Trophoblast cell (in vitro differentiated cells and primary cell): ENCODE data around the gene TESK2.

Experiments
- DNase-seq, 2 donors: peaks; one replicate each; pipeline ENCODE4 v3.0.0-alpha.2; 2016
- H2AFZ ChIP-seq: 2 replicates; pipeline ENCODE4 v1.6.1; 2013; ENCODE audit warnings: low read length, moderate library complexity, mild to moderate bottlenecking; ENCODE audit not compliant: insufficient read depth, poor library complexity
- H2AK5ac ChIP-seq: 2 replicates; pipeline ENCODE4 v1.6.1; 2013; ENCODE audit warnings: mild to moderate bottlenecking, low read length
- H2BK120ac ChIP-seq: 2 replicates; pipeline ENCODE4 v1.6.1; 2013; ENCODE audit warnings: low read length, mild to moderate bottlenecking, moderate library complexity; ENCODE audit not compliant: insufficient read depth, poor library complexity
- H2BK12ac ChIP-seq: 2 replicates; pipeline ENCODE4 v1.6.1; 2013; ENCODE audit warnings: mild to moderate bottlenecking, low read length, moderate library complexity
- H2BK5ac ChIP-seq: 2 replicates; pipeline ENCODE4 v1.6.1; 2013; ENCODE audit warnings: low read length, low read depth, moderate library complexity, mild to moderate bottlenecking; ENCODE audit not compliant: poor library complexity
- H3K14ac ChIP-seq: 2 replicates; pipeline ENCODE4 v1.6.1; 2013; ENCODE audit warnings: mild to moderate bottlenecking, low read length
- H3K18ac ChIP-seq: 2 replicates; pipeline ENCODE4 v1.6.1; 2013; ENCODE audit warnings: mild to moderate bottlenecking, low read length
- H3K23ac ChIP-seq: 2 replicates; pipeline ENCODE4 v1.6.1; 2013; ENCODE audit warnings: low read length
- H3K27ac ChIP-seq: 2 replicates; pipeline ENCODE4 v1.5.1; 2013; ENCODE audit warnings: low read depth, mild to moderate bottlenecking, inconsistent platforms, low read length, moderate library complexity
- H3K27me3 ChIP-seq: 2 replicates; pipeline ENCODE4 v1.6.1; 2013; ENCODE audit warnings: inconsistent platforms, mild to moderate bottlenecking, low read length, moderate library complexity; ENCODE audit not compliant: insufficient read depth
- H3K36me3 ChIP-seq, 2 experiments: 1 replicate in 1 of 2; 2 replicates in 1 of 2; pipeline ENCODE4 v1.6.1; 2013; ENCODE audit warnings: low read length in 2 of 2, mild to moderate bottlenecking in 2 of 2, moderate library complexity in 1 of 2; ENCODE audit not compliant: insufficient read depth in 2 of 2, control insufficient read depth in 1 of 2
- H3K4ac ChIP-seq: 2 replicates; pipeline ENCODE4 v1.6.1; 2013; ENCODE audit warnings: low read depth, mild to moderate bottlenecking, low read length, moderate library complexity
- H3K4me1 ChIP-seq, 2 experiments: 1 replicate in 1 of 2; 2 replicates in 1 of 2; pipeline ENCODE4 v1.6.1; 2013; ENCODE audit warnings: low read length in 2 of 2, mild to moderate bottlenecking in 2 of 2, moderate library complexity in 1 of 2; ENCODE audit not compliant: insufficient read depth in 2 of 2, control insufficient read depth in 1 of 2
- H3K4me2 ChIP-seq: 2 replicates; pipeline ENCODE4 v1.6.1; 2013; ENCODE audit warnings: inconsistent platforms, mild to moderate bottlenecking, low read length, moderate library complexity
- H3K4me3 ChIP-seq: 2 replicates; pipeline ENCODE4 v1.5.1; 2013; ENCODE audit warnings: mild to moderate bottlenecking, low read depth, low read length, inconsistent platforms
- H3K79me1 ChIP-seq: one replicate; pipeline ENCODE4 v1.6.1; 2013; ENCODE audit warnings: low read length
- H3K79me2 ChIP-seq: 2 replicates; pipeline ENCODE4 v1.6.1; 2013; ENCODE audit warnings: low read length, mild to moderate bottlenecking; ENCODE audit not compliant: control insufficient read depth, insufficient read depth, poor library complexity
- H3K9ac ChIP-seq: 2 replicates; pipeline ENCODE4 v1.6.1; 2013; ENCODE audit warnings: mild to moderate bottlenecking, low read length
- H3K9me3 ChIP-seq: 2 replicates; pipeline ENCODE4 v1.6.1; 2013; ENCODE audit warnings: low read depth, mild to moderate bottlenecking, control low read depth, inconsistent platforms, low read length; ENCODE audit not compliant: insufficient read depth
- H4K12ac ChIP-seq: 2 replicates; pipeline ENCODE4 v1.6.1; 2013; ENCODE audit warnings: low read depth, mild to moderate bottlenecking, low read length, moderate library complexity
- H4K8ac ChIP-seq: 2 replicates; pipeline ENCODE4 v1.6.1; 2013; ENCODE audit warnings: low read depth, mild to moderate bottlenecking, low read length, moderate library complexity
- H4K91ac ChIP-seq: one replicate; pipeline ENCODE4 v1.6.1; 2013; ENCODE audit warnings: low read depth, mild to moderate bottlenecking, low read length, moderate library complexity
- WGBS: extraction: QIAGEN DNeasy Blood & Tissue Kit; methylation state at CpG from one replicate; pipeline ENCODE4 v1.1.7; 2013; ENCODE audit warnings: missing lambda C conversion rate; ENCODE audit not compliant: insufficient read length, insufficient coverage; ENCODE audit errors: extremely low coverage; 5-methylcytosine and 5-hydroxymethylcytosine counted together

The TESK2 gene

GRCh38 chr1:45499415-45499769 lies 8.4 kb upstream of the TESK2 start:
- Histone ChIP-seq H4K12ac (peak overlapping the region; percentile 46), H3K18ac (peak overlapping the region; percentile 76), H3K79me2 (peaks cover 4% of the 10 kb centered on the region), H2BK5ac (no peak overlapping the region), H3K27ac (peak overlapping the region; percentile 21), H4K8ac (peak overlapping the region; percentile 94), H3K27me3 (no peaks in the 10 kb centered on the region), H2BK12ac (no peak overlapping the region), H3K14ac (peak overlapping the region; percentile 86), H3K23ac (no peak overlapping the region), H3K4ac (peak overlapping the region; percentile 14), H4K91ac (peak overlapping the region; percentile 42), H3K36me3 (no peaks in the 10 kb centered on the region), H3K9me3 (no peaks in the 10 kb centered on the region), H2AK5ac (no peak overlapping the region), H2BK120ac (peak overlapping the region; percentile 78), H3K4me1 (peaks cover 3 to 12% of the 10 kb centered on the region in 2 experiments), H3K9ac (peak overlapping the region; percentile 82), H2AFZ (peak overlapping the region; percentile 92), H3K4me2 (peak overlapping the region; percentile 97), H3K4me3 (peak overlapping the region; percentile 82), H3K79me1 (peaks cover 5% of the 10 kb centered on the region)
- DNase-seq, result no peak
- no CpG with 5 or more reads among the region's 7 CpGs for WGBS

GRCh38 chr1:45498279-45498678 lies 7.3 kb upstream of the TESK2 start:
- no peak overlapping the region for H3K4me2 ChIP-seq
- H3K79me1 ChIP-seq, result peaks cover 5% of the 10 kb centered on the region
- H2BK12ac ChIP-seq, result no peak overlapping the region
- DNase-seq, result no peak
- no peaks in the 10 kb centered on the region for H3K36me3 ChIP-seq
- no peak overlapping the region for H4K12ac ChIP-seq
- H2BK120ac ChIP-seq, result no peak overlapping the region
- no peak overlapping the region for H4K91ac ChIP-seq
- no peak overlapping the region for H3K14ac ChIP-seq
- H2AK5ac ChIP-seq, result no peak overlapping the region
- H3K27ac ChIP-seq, result no peak overlapping the region
- no peaks in the 10 kb centered on the region for H3K9me3 ChIP-seq
- H3K23ac ChIP-seq, result no peak overlapping the region
- no peak overlapping the region for H2BK5ac ChIP-seq
- H3K4me3 ChIP-seq, result no peak overlapping the region
- no peak overlapping the region for H3K4ac ChIP-seq
- peaks cover 3 to 12% of the 10 kb centered on the region in 2 experiments for H3K4me1 ChIP-seq
- H3K18ac ChIP-seq, result no peak overlapping the region
- no peak overlapping the region for H3K9ac ChIP-seq
- H3K27me3 ChIP-seq, result no peaks in the 10 kb centered on the region
- peaks cover 4% of the 10 kb centered on the region for H3K79me2 ChIP-seq
- H4K8ac ChIP-seq, result no peak overlapping the region
- no peak overlapping the region for H2AFZ ChIP-seq

GRCh38 chr1:45493116-45493697 lies 2.2 kb upstream of the TESK2 start:
- no peak overlapping the region for H2BK5ac ChIP-seq
- no peak overlapping the region for H4K91ac ChIP-seq
- WGBS, result no CpG with 5 or more reads among the region's 2 CpGs
- no peak overlapping the region for H3K14ac ChIP-seq
- H3K27ac ChIP-seq, result no peak overlapping the region
- no peak overlapping the region for H2AK5ac ChIP-seq
- H2AFZ ChIP-seq, result no peak overlapping the region
- H3K4ac ChIP-seq, result no peak overlapping the region
- no peaks in the 10 kb centered on the region for H3K4me1 ChIP-seq
- no peak overlapping the region for H3K4me3 ChIP-seq
- H4K8ac ChIP-seq, result no peak overlapping the region
- H3K18ac ChIP-seq, result no peak overlapping the region
- H3K36me3 ChIP-seq, result no peaks in the 10 kb centered on the region
- H3K23ac ChIP-seq, result no peak overlapping the region
- H3K27me3 ChIP-seq, result no peaks in the 10 kb centered on the region
- H3K79me1 ChIP-seq, result peaks cover 4% of the 10 kb centered on the region
- peak; percentile 48 to 80 for DNase-seq
- no peak overlapping the region for H3K9ac ChIP-seq
- peaks cover 4% of the 10 kb centered on the region for H3K79me2 ChIP-seq
- H4K12ac ChIP-seq, result no peak overlapping the region
- H2BK120ac ChIP-seq, result no peak overlapping the region
- no peak overlapping the region for H3K4me2 ChIP-seq
- no peaks in the 10 kb centered on the region for H3K9me3 ChIP-seq
- H2BK12ac ChIP-seq, result no peak overlapping the region

DNA sequence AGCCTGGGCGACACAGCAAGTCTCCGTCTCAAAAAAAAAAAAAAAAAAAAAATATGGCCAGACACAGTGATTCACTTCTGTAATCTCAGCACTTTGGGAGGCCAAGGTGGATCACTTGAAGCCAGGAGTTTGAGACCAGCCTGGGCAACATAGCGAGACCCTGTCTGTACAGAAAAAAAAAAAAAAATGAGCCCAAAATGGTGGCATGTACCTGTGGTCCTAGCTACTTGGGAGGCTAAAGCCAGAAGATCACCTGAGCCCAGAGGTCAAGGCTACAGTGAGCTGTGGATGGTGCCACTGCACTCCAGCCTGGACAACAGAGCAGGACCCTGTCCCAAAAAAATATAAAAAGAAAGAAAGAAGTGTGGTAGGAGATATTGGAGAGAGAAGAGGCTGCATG lies 1.7 kb upstream of the TESK2 start:
- Histone ChIP-seq H4K12ac (no peak overlapping the region), H3K18ac (no peak overlapping the region), H3K79me2 (peaks cover 4% of the 10 kb centered on the region), H2AFZ (no peak overlapping the region), H2AK5ac (no peak overlapping the region), H2BK120ac (no peak overlapping the region), H3K23ac (no peak overlapping the region), H3K4me2 (no peak overlapping the region), H4K91ac (no peak overlapping the region), H3K79me1 (peaks cover 4% of the 10 kb centered on the region), H2BK5ac (no peak overlapping the region), H3K4me1 (no peaks in the 10 kb centered on the region), H3K4ac (no peak overlapping the region), H4K8ac (no peak overlapping the region), H3K9ac (no peak overlapping the region), H3K9me3 (no peaks in the 10 kb centered on the region), H3K14ac (no peak overlapping the region), H3K27ac (no peak overlapping the region), H3K4me3 (no peak overlapping the region), H2BK12ac (no peak overlapping the region), H3K36me3 (no peaks in the 10 kb centered on the region), H3K27me3 (no peaks in the 10 kb centered on the region)
- DNase-seq, result no peak
- no CpG with 5 or more reads among the region's 3 CpGs for WGBS
